GM10248 (cell line): ENCODE data around the gene ATP5F1D.
"Not testable (repeated sequence)": the region's sequence is repeated elsewhere in the genome, so short reads cannot be mapped to it uniquely, and the experiment has no call there.

Experiments
- CTCF ChIA-PET: fragments of 300-600 bp; sonication (Branson Sonifier 250); formaldehyde crosslinking; extraction: SDS; loops from one replicate; lab custom pipeline; 2021; ENCODE audit warnings: antibody characterized with exemption; lab: Yijun Ruan, JAX
- POLR2A ChIA-PET: fragments of 350-650 bp; sonication (Branson Sonifier 250); formaldehyde crosslinking; extraction: SDS; loops from one replicate; lab custom pipeline; 2020; ENCODE audit warnings: antibody characterized with exemption; lab: Yijun Ruan, JAX
- DNase-seq: peaks from one replicate; pipeline ENCODE4 v3.0.0; 2012; ENCODE audit errors: extremely low spot score
- CTCF ChIP-seq: IDR thresholded peaks from 2 replicates; pipeline ENCODE4 v1.5.1; 2012; ENCODE audit warnings: mild to moderate bottlenecking, low read depth; ENCODE audit errors: extremely low read depth, missing control alignments, control extremely low read depth

The ATP5F1D gene

GRCh38 chr19:1241417-1242095, at the start of gene ATP5F1D:
ATP5F1D (plus strand) TSS chr19:1241751; CDS start chr19:1241851, 100 bp downstream.
- peak; percentile 96 for DNase-seq
- TF ChIP-seq CTCF = no peak
- CTCF ChIA-PET = interaction anchor here (1.0 to 9.8 kb wide), 8 partner anchors 16 to 319 kb away, joined by 3 to 491 read pairs (median 4); partner anchors contain the start of genes ABCA7 and CIRBP
- POLR2A ChIA-PET = interaction anchor here (1.2 to 2.3 kb wide), 3 partner anchors 25 to 202 kb away, joined by 3 to 11 read pairs (median 3); partner anchors contain the start of genes ABCA7 and CIRBP

GRCh38 chr19:1199531-1199930, 42.0 kb upstream of the ATP5F1D start:
- no peak for TF ChIP-seq CTCF
- ChIA-PET CTCF (interaction anchor here (1.1 to 3.4 kb wide), 4 partner anchors 8 to 87 kb away, joined by 3 to 29 read pairs (median 4); no protein-coding TSS in a partner anchor), POLR2A (no interaction called here)
- no peak for DNase-seq

- CTCF ChIA-PET = interaction anchor here (0.8 to 3.4 kb wide), 7 partner anchors 8 to 88 kb away, joined by 3 to 29 read pairs (median 3); no protein-coding TSS in a partner anchor
- POLR2A ChIA-PET = not testable (repeated sequence)
These were observed 40.9 kb upstream of the ATP5F1D start for GRCh38 chr19:1200614-1201013.

GRCh38 chr19:1205114-1206099, 36.1 kb upstream of the ATP5F1D start, which contains the start of gene STK11:
STK11 (plus strand) TSS chr19:1205778; CDS start chr19:1206914, 1,136 bp downstream.
- ChIA-PET CTCF (no interaction called here), POLR2A (no interaction called here)
- no peak for TF ChIP-seq CTCF
- peak; percentile 100 for DNase-seq

More at GRCh38 chr19:1200614-1201013, 40.9 kb upstream of the ATP5F1D start:
- not testable (repeated sequence) for DNase-seq

GRCh38 chr19:1206150-1206863, 35.2 kb upstream of the ATP5F1D start:
- CTCF ChIA-PET = interaction anchor here (1.2 kb wide), 1 partner anchor 60 kb away, joined by 5 read pairs; no protein-coding TSS in a partner anchor
- POLR2A ChIA-PET = no interaction called here
- TF ChIP-seq CTCF = no peak
- DNase-seq = no peak

- POLR2A ChIA-PET = no interaction called here
These were observed 34.6 kb upstream of the ATP5F1D start for GRCh38 chr19:1206864-1207450.

GRCh38 chr19:1208830-1209229, 32.7 kb upstream of the ATP5F1D start:
- POLR2A ChIA-PET = not testable (repeated sequence)

More at GRCh38 chr19:1206864-1207450, 34.6 kb upstream of the ATP5F1D start:
- CTCF ChIA-PET = interaction anchor here (1.2 kb wide), 1 partner anchor 59 kb away, joined by 5 read pairs; no protein-coding TSS in a partner anchor
- DNase-seq = no peak
- no peak for TF ChIP-seq CTCF

More at GRCh38 chr19:1208830-1209229, 32.7 kb upstream of the ATP5F1D start:
- not testable (repeated sequence) for DNase-seq
- CTCF ChIA-PET = interaction anchor here (1.3 kb wide), 1 partner anchor 9 kb away, joined by 3 read pairs; no protein-coding TSS in a partner anchor
